ENCODE measurements around the gene FOXP1. TPM values are rescaled to one million over a fixed set of nuclear protein-coding genes. Genes with fewer than 3 reads are reported as not detected.

FOXP1 gene
- total and polyA plus RNA-seq, 2 experiments from 2014 or later: 37.4 to 59.9 TPM

DNA sequence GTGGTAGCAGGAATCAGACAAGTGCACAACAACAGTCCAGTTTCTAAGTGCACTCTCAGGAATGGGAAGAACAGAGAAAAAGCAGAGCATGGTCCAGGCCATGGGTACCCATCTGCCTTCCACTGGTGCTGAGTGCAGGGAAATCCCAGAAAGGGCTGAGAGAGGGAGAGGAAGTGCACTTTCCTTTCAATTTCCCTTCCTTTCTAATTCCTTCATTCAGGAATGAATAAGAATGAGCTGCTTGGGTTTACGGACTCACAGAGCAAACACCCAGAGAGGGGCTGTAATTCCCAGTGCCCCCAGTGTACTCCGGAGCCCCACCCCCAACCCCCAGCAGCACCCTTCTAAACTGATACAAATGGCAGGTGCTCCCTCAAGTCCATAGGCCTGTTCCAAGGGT is 300.6 kb downstream of the FOXP1 start:
- no peaks in the 10 kb centered on the region for H3K27me3 ChIP-seq (replicated peaks; ENCODE audit: insufficient read depth)
- no peak overlapping the region for H3K9ac ChIP-seq
- H3K4me3 ChIP-seq: no peak overlapping the region
- no peak for DNase-seq
- H3K4me1 ChIP-seq (ENCODE audit: insufficient read depth): no peaks in the 10 kb centered on the region
- no peak overlapping the region for H3K27ac ChIP-seq
- H3K4me2 ChIP-seq (ENCODE audit: unreplicated experiment): no peak overlapping the region
- H3K79me2 ChIP-seq (ENCODE audit: insufficient read depth): peaks cover 9% of the 10 kb centered on the region; the same call in 1 of the 2 replicates
- in situ Hi-C loops (cut with MboI): no loop called here
- no peak overlapping the region for H2AFZ ChIP-seq
- TF ChIP-seq EZH2phosphoT487 (IDR thresholded peaks at IDR 0.05; ENCODE audit: insufficient read depth, low read depth) (no peak), EZH2 (IDR thresholded peaks at IDR 0.05; ENCODE audit: insufficient read depth, poor library complexity, severe bottlenecking) (no peak)
- no peaks in the 10 kb centered on the region for H3F3A ChIP-seq (ENCODE audit: insufficient read depth)
- H3K9me3 ChIP-seq (ENCODE audit: low read depth): no peaks in the 10 kb centered on the region
- WGBS, 2 experiments (ENCODE audit: low coverage in 1 of 2, low lambda C conversion rate in 2 of 2, missing lambda C conversion rate in 2 of 2): 57 to 73% methylated on average over 1 to 2 of the region's 2 CpGs
- H4K20me1 ChIP-seq (ENCODE audit: insufficient read depth): no peaks in the 10 kb centered on the region
- H3K36me3 ChIP-seq (ENCODE audit: low read depth): no peaks in the 10 kb centered on the region
- no peaks in the 10 kb centered on the region for H3K9me2 ChIP-seq (ENCODE audit: insufficient read depth)

DNA sequence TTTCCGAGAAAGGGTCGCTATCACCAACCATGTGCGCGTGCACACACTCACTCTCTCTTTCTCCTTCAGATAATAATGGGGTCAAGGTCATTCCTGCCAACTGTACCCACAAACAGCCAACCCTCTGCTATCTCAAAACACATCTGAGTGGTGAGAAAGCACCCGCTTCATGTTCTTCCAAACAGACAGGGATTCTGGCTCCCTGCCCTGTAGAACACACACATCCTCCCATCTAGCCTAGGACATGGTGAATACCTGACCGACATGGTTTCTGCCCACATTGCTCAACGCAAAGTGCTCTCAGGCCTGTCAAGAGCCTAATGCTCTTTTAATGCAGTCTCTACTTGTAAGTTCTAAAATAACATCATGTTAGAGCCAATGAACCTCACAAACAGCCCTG is 302.2 kb downstream of the FOXP1 start:
- Histone ChIP-seq H3K9ac (no peak overlapping the region), H2AFZ (no peak overlapping the region), H3K27ac (no peak overlapping the region), H3K27me3 (replicated peaks; ENCODE audit: insufficient read depth) (no peaks in the 10 kb centered on the region), H3K9me3 (ENCODE audit: low read depth) (no peaks in the 10 kb centered on the region), H4K20me1 (ENCODE audit: insufficient read depth) (no peaks in the 10 kb centered on the region), H3K4me1 (ENCODE audit: insufficient read depth) (no peaks in the 10 kb centered on the region), H3F3A (ENCODE audit: insufficient read depth) (no peaks in the 10 kb centered on the region), H3K4me2 (ENCODE audit: unreplicated experiment) (no peak overlapping the region), H3K9me2 (ENCODE audit: insufficient read depth) (no peaks in the 10 kb centered on the region), H3K36me3 (ENCODE audit: low read depth) (no peaks in the 10 kb centered on the region), H3K4me3 (no peak overlapping the region), H3K79me2 (ENCODE audit: insufficient read depth) (peaks cover 9% of the 10 kb centered on the region; the same call in 1 of the 2 replicates)
- no peak for TF ChIP-seq EZH2phosphoT487 (IDR thresholded peaks at IDR 0.05; ENCODE audit: insufficient read depth, low read depth)
- no peak for TF ChIP-seq EZH2 (IDR thresholded peaks at IDR 0.05; ENCODE audit: insufficient read depth, poor library complexity, severe bottlenecking)
- in situ Hi-C loops (cut with MboI): no loop called here
- DNase-seq: no peak
- 99 to 100% methylated on average over 7 of the region's 7 CpGs for WGBS, 2 experiments (ENCODE audit: low coverage in 1 of 2, low lambda C conversion rate in 2 of 2, missing lambda C conversion rate in 2 of 2)

DNA sequence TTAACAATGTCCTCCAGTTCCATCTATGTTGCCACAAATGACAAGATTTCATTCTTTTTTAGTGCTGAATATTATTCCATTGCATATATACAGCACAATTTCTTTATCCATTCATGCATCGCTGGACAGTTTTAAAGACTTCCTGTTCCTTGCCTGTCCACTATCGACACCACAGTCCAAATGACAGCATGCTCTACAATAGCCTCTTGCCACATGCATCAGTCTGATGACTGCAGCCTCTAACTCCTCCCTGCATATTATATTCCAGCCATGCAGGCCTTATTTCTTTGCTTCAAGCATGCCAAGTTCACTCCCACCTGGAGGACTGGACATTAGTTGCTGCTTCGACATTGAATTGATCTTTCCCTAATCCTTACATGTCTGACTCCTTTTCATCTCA is 306.2 kb downstream of the FOXP1 start:
- H3K36me3 ChIP-seq (ENCODE audit: low read depth): no peaks in the 10 kb centered on the region
- no peak for TF ChIP-seq EZH2phosphoT487 (IDR thresholded peaks at IDR 0.05; ENCODE audit: insufficient read depth, low read depth)
- TF ChIP-seq EZH2 (IDR thresholded peaks at IDR 0.05; ENCODE audit: insufficient read depth, poor library complexity, severe bottlenecking): no peak
- no peaks in the 10 kb centered on the region for H3K9me2 ChIP-seq (ENCODE audit: insufficient read depth)
- no peak overlapping the region for H3K4me3 ChIP-seq
- no peak overlapping the region for H3K9ac ChIP-seq
- H3K4me1 ChIP-seq (ENCODE audit: insufficient read depth): no peaks in the 10 kb centered on the region
- no peaks in the 10 kb centered on the region for H3K27me3 ChIP-seq (replicated peaks; ENCODE audit: insufficient read depth)
- H3K79me2 ChIP-seq (ENCODE audit: insufficient read depth): no peaks in the 10 kb centered on the region
- H2AFZ ChIP-seq: no peak overlapping the region
- no peak overlapping the region for H3K27ac ChIP-seq
- H3K9me3 ChIP-seq (ENCODE audit: low read depth): no peaks in the 10 kb centered on the region
- no peak for DNase-seq
- H4K20me1 ChIP-seq (ENCODE audit: insufficient read depth): no peaks in the 10 kb centered on the region
- H3K4me2 ChIP-seq (ENCODE audit: unreplicated experiment): no peak overlapping the region
- 97 to 99% methylated on average over 3 of the region's 3 CpGs for WGBS, 2 experiments (ENCODE audit: low coverage in 1 of 2, low lambda C conversion rate in 2 of 2, missing lambda C conversion rate in 2 of 2)
- H3F3A ChIP-seq (ENCODE audit: insufficient read depth): no peaks in the 10 kb centered on the region
- in situ Hi-C loops (cut with MboI): no loop called here

DNA sequence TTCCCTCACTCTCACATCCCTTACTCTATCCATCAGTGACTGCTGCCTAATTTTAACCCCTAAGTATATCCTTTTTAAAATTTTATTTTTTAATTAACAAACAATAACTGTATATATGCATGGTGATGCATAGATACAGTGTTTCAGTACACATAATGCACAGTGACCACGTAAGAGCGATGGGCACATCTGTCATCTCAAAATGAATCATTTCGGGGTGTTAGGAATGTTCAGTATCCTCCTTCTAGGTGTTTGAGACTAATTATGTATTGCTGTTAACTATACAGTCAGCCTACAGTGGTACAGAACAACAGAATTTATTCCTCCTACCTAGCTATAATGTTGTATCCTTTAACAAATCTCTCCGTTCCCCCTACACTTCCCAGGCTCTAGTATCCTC is 307.0 kb downstream of the FOXP1 start:
- Histone ChIP-seq H3K4me3 (no peak overlapping the region), H3K27me3 (replicated peaks; ENCODE audit: insufficient read depth) (no peaks in the 10 kb centered on the region), H3K79me2 (ENCODE audit: insufficient read depth) (no peaks in the 10 kb centered on the region), H4K20me1 (ENCODE audit: insufficient read depth) (no peaks in the 10 kb centered on the region), H3K9me2 (ENCODE audit: insufficient read depth) (no peaks in the 10 kb centered on the region), H3K27ac (no peak overlapping the region), H3K9me3 (ENCODE audit: low read depth) (no peaks in the 10 kb centered on the region), H3K4me2 (ENCODE audit: unreplicated experiment) (no peak overlapping the region), H3K4me1 (ENCODE audit: insufficient read depth) (no peaks in the 10 kb centered on the region), H3K9ac (no peak overlapping the region), H3K36me3 (ENCODE audit: low read depth) (no peaks in the 10 kb centered on the region), H2AFZ (no peak overlapping the region), H3F3A (ENCODE audit: insufficient read depth) (no peaks in the 10 kb centered on the region)
- in situ Hi-C loops (cut with MboI): no loop called here
- TF ChIP-seq EZH2 (IDR thresholded peaks at IDR 0.05; ENCODE audit: insufficient read depth, poor library complexity, severe bottlenecking) (no peak), EZH2phosphoT487 (IDR thresholded peaks at IDR 0.05; ENCODE audit: insufficient read depth, low read depth) (no peak)
- DNase-seq: no peak
- WGBS, 2 experiments (ENCODE audit: low coverage in 1 of 2, low lambda C conversion rate in 2 of 2, missing lambda C conversion rate in 2 of 2): 94 to 95% methylated on average over 4 of the region's 4 CpGs

DNA sequence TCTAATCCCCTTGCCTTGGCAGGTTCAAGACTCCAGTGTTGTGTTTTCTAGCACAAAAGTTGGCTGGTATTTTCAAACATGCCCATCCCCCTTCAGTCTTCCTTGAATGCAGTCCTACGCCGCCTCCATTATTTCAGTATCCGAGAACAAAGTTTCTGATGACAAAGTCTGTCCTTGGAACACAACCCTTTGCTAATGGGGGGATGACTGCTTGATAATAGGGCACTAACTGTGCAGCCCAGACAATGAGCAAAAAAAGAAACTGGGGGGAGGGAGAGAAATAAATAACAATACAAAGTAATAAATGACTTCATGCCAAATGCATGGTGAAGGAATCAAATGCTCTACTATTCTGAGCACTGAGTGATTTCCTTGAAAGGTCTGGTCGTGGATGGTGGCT is 310.1 kb downstream of the FOXP1 start:
- Histone ChIP-seq H3K9me3 (ENCODE audit: low read depth) (no peaks in the 10 kb centered on the region), H3F3A (ENCODE audit: insufficient read depth) (no peaks in the 10 kb centered on the region), H3K4me3 (no peak overlapping the region), H3K4me2 (ENCODE audit: unreplicated experiment) (no peak overlapping the region), H3K27ac (no peak overlapping the region), H3K79me2 (ENCODE audit: insufficient read depth) (no peaks in the 10 kb centered on the region), H3K27me3 (replicated peaks; ENCODE audit: insufficient read depth) (no peaks in the 10 kb centered on the region), H3K4me1 (ENCODE audit: insufficient read depth) (no peaks in the 10 kb centered on the region), H3K9ac (no peak overlapping the region), H4K20me1 (ENCODE audit: insufficient read depth) (no peaks in the 10 kb centered on the region), H2AFZ (no peak overlapping the region), H3K36me3 (ENCODE audit: low read depth) (no peaks in the 10 kb centered on the region), H3K9me2 (ENCODE audit: insufficient read depth) (no peaks in the 10 kb centered on the region)
- in situ Hi-C loops (cut with MboI): no loop called here
- WGBS, 2 experiments (ENCODE audit: low coverage in 1 of 2, low lambda C conversion rate in 2 of 2, missing lambda C conversion rate in 2 of 2): 93 to 95% methylated on average over 4 of the region's 4 CpGs
- TF ChIP-seq EZH2phosphoT487 (IDR thresholded peaks at IDR 0.05; ENCODE audit: insufficient read depth, low read depth): no peak
- TF ChIP-seq EZH2 (IDR thresholded peaks at IDR 0.05; ENCODE audit: insufficient read depth, poor library complexity, severe bottlenecking): no peak
- DNase-seq: no peak
